Calu3 (cell line): ENCODE data around the gene TACC3. TPM values are rescaled to one million over a fixed set of nuclear protein-coding genes. Genes with fewer than 3 reads are reported as not detected.

Experiments used
- BruUV-seq: library from RNA; stranded (reverse); fragments of 400-500 nt; replicated peaks from 2 replicates; lab custom pipeline; 2021; lab: Mats Ljungman, UMichigan
- CTCF ChIA-PET: fragments of 300-600 bp; sonication (Branson Sonifier 250); formaldehyde crosslinking; loops from one replicate; lab custom pipeline; 2022; ENCODE audit warnings: antibody characterized with exemption; lab: Charles Lee
- DNase-seq: peaks from one replicate; pipeline ENCODE4 v3.0.0; 2022
- H3K27ac Mint-ChIP-seq: one replicate; pipeline ENCODE4 v1.8.0; 2022; ENCODE audit warnings: mixed read lengths; ENCODE audit not compliant: unreplicated experiment
- H3K27me3 Mint-ChIP-seq: one replicate; pipeline ENCODE4 v1.8.0; 2022; ENCODE audit warnings: mixed read lengths; ENCODE audit not compliant: unreplicated experiment
- H3K36me3 Mint-ChIP-seq: one replicate; pipeline ENCODE4 v1.8.0; 2022; ENCODE audit warnings: mild to moderate bottlenecking, moderate library complexity, mixed read lengths; ENCODE audit not compliant: insufficient read depth, unreplicated experiment
- H3K4me1 Mint-ChIP-seq: one replicate; pipeline ENCODE4 v1.8.0; 2022; ENCODE audit warnings: mild to moderate bottlenecking, low read depth, mixed read lengths; ENCODE audit not compliant: unreplicated experiment
- H3K4me3 Mint-ChIP-seq: one replicate; pipeline ENCODE4 v1.8.0; 2022; ENCODE audit warnings: mild to moderate bottlenecking, low read depth, moderate library complexity, mixed read lengths; ENCODE audit not compliant: unreplicated experiment
- H3K9me3 Mint-ChIP-seq: one replicate; pipeline ENCODE4 v1.8.0; 2022; ENCODE audit warnings: low read depth, mixed read lengths; ENCODE audit not compliant: unreplicated experiment
- CTCF ChIP-seq: fragments of 200-600 bp; IDR thresholded peaks from one replicate; pipeline ENCODE4 v1.8.0; 2022; ENCODE audit warnings: antibody characterized with exemption; ENCODE audit not compliant: unreplicated experiment
- intact Hi-C: fragments of 100-400 bp; cut with micrococcal nuclease; formaldehyde crosslinking; loops from one replicate; pipeline ENCODE4 v1.10.0; 2022; ENCODE audit not compliant: unreplicated experiment
- total RNA-seq: library from RNA; stranded (reverse); gene quantifications from 2 replicates; pipeline ENCODE4 v1.2.3, GENCODE V29; 2022

TACC3 gene
- total RNA-seq, 1 experiment from 2014 or later = 95.9 TPM

- Mint-ChIP-seq H3K4me3 (no peak overlapping the region), H3K4me1 (no peaks in the 10 kb centered on the region), H3K9me3 (peaks cover 4% of the 10 kb centered on the region), H3K36me3 (peaks cover 50% of the 10 kb centered on the region), H3K27ac (no peak overlapping the region), H3K27me3 (no peaks in the 10 kb centered on the region)
- intact Hi-C loops = no loop called here
- no peak for TF ChIP-seq CTCF
- CTCF ChIA-PET = no interaction called here
- no TSS peak for BruUV-seq
- DNase-seq = no peak
These were observed 15.5 kb downstream of the TACC3 start for GRCh38 chr4:1736812-1737211.

- H3K27me3 Mint-ChIP-seq = no peaks in the 10 kb centered on the region
- no peaks in the 10 kb centered on the region for H3K4me1 Mint-ChIP-seq
- H3K4me3 Mint-ChIP-seq = no peak overlapping the region
- H3K36me3 Mint-ChIP-seq = peaks cover 54% of the 10 kb centered on the region
- H3K9me3 Mint-ChIP-seq = peaks cover 4% of the 10 kb centered on the region
- CTCF ChIA-PET = no interaction called here
- no peak overlapping the region for H3K27ac Mint-ChIP-seq
- intact Hi-C loops = no loop called here
- DNase-seq = no peak
- TF ChIP-seq CTCF = no peak
- no TSS peak for BruUV-seq
These were observed 16.3 kb downstream of the TACC3 start for GRCh38 chr4:1737666-1738065.

- no peak for TF ChIP-seq CTCF
- intact Hi-C loops = no loop called here
- Mint-ChIP-seq H3K4me3 (no peak overlapping the region), H3K9me3 (peaks cover 4% of the 10 kb centered on the region), H3K36me3 (peaks cover 55% of the 10 kb centered on the region), H3K27ac (peak overlapping the region; percentile 13), H3K4me1 (no peaks in the 10 kb centered on the region), H3K27me3 (no peaks in the 10 kb centered on the region)
- DNase-seq = no peak
- BruUV-seq = no TSS peak
- CTCF ChIA-PET = no interaction called here
These were observed 17.1 kb downstream of the TACC3 start for GRCh38 chr4:1738410-1738809.

- peaks cover 4% of the 10 kb centered on the region for H3K9me3 Mint-ChIP-seq
- TF ChIP-seq CTCF = no peak
- no peak overlapping the region for H3K4me3 Mint-ChIP-seq
- CTCF ChIA-PET = no interaction called here
- no peaks in the 10 kb centered on the region for H3K4me1 Mint-ChIP-seq
- intact Hi-C loops = no loop called here
- no peaks in the 10 kb centered on the region for H3K27me3 Mint-ChIP-seq
- H3K27ac Mint-ChIP-seq = no peak overlapping the region
- peaks cover 48% of the 10 kb centered on the region for H3K36me3 Mint-ChIP-seq
- no TSS peak for BruUV-seq
- no peak for DNase-seq
These were observed 18.0 kb downstream of the TACC3 start for GRCh38 chr4:1739358-1739757.
